Large intestine (tissue), 3 donors: ENCODE data around the gene DNM3. TPM values are rescaled to one million over a fixed set of nuclear protein-coding genes. Genes with fewer than 3 reads are reported as not detected.

ENCODE experiments used
- DNase-seq, 2 donors: peaks; one replicate each; pipeline versions ENCODE4 v3.0.0 to v3.0.0-alpha.2; 2013
- H3K27ac ChIP-seq: one replicate; pipeline ENCODE4 v1.5.1; 2013; ENCODE audit warnings: low read length
- H3K27me3 ChIP-seq: 2 replicates; pipeline ENCODE4 v1.6.1; 2013; ENCODE audit warnings: low read length; ENCODE audit not compliant: control insufficient read depth, insufficient read depth
- H3K36me3 ChIP-seq: 2 replicates; pipeline ENCODE4 v1.6.1; 2013; ENCODE audit warnings: low read length; ENCODE audit not compliant: control insufficient read depth, insufficient read depth
- H3K4me1 ChIP-seq: one replicate; pipeline ENCODE4 v1.6.1; 2013; ENCODE audit warnings: low read length; ENCODE audit not compliant: control insufficient read depth, insufficient read depth
- H3K4me3 ChIP-seq: one replicate; pipeline ENCODE4 v1.5.1; 2013; ENCODE audit warnings: low read length
- H3K9me3 ChIP-seq: one replicate; pipeline ENCODE4 v1.6.1; 2013; ENCODE audit warnings: mild to moderate bottlenecking, low read depth, low read length, moderate library complexity; ENCODE audit not compliant: control insufficient read depth
- WGBS: methylation state at CpG from one replicate; pipeline ENCODE4 v1.1.5; 2013; ENCODE audit warnings: low lambda C conversion rate; ENCODE audit not compliant: insufficient coverage; 5-methylcytosine and 5-hydroxymethylcytosine counted together
- polyA plus RNA-seq: library from polyadenylated mRNA; unstranded; fragments of 120-200 nt; gene quantifications from one replicate; pipeline ENCODE4 v1.2.1, GENCODE V29; 2013

Gene DNM3
- polyA plus RNA-seq, 1 donor, result 2.2 TPM

GRCh38 chr1:171913385-171913784 lies 72.1 kb downstream of the DNM3 start:
- H3K9me3 ChIP-seq, result no peaks in the 10 kb centered on the region
- no peaks in the 10 kb centered on the region for H3K36me3 ChIP-seq
- no peaks in the 10 kb centered on the region for H3K4me1 ChIP-seq
- no peak overlapping the region for H3K27ac ChIP-seq
- H3K4me3 ChIP-seq, result no peak overlapping the region
- WGBS, result no CpG with 5 or more reads among the region's 2 CpGs
- peak; percentile 47 to 78 for DNase-seq
- H3K27me3 ChIP-seq, result no peaks in the 10 kb centered on the region

GRCh38 chr1:171916315-171916771 lies 75.0 kb downstream of the DNM3 start:
- no peaks in the 10 kb centered on the region for H3K36me3 ChIP-seq
- H3K9me3 ChIP-seq, result no peaks in the 10 kb centered on the region
- no peak for DNase-seq
- H3K27ac ChIP-seq, result no peak overlapping the region
- H3K4me3 ChIP-seq, result no peak overlapping the region
- no peaks in the 10 kb centered on the region for H3K27me3 ChIP-seq
- peaks cover 4% of the 10 kb centered on the region for H3K4me1 ChIP-seq
- 53% methylated on average over 3 of the region's 3 CpGs for WGBS

- no CpG with 5 or more reads among the region's 1 CpG for WGBS
- H3K4me1 ChIP-seq, result peaks cover 4% of the 10 kb centered on the region
- H3K4me3 ChIP-seq, result no peak overlapping the region
- DNase-seq, result no peak
- H3K36me3 ChIP-seq, result no peaks in the 10 kb centered on the region
- no peak overlapping the region for H3K27ac ChIP-seq
- no peaks in the 10 kb centered on the region for H3K9me3 ChIP-seq
- H3K27me3 ChIP-seq, result no peaks in the 10 kb centered on the region
Observed at GRCh38 chr1:171917331-171917730, 76.0 kb downstream of the DNM3 start.

- WGBS, result 83% methylated on average over 2 of the region's 5 CpGs
- DNase-seq, result no peak
Observed at GRCh38 chr1:171919891-171920887, 78.9 kb downstream of the DNM3 start.

GRCh38 chr1:171922999-171923398 lies 81.7 kb downstream of the DNM3 start:
- Histone ChIP-seq H3K27ac (no peak overlapping the region), H3K4me1 (peaks cover 4% of the 10 kb centered on the region), H3K4me3 (no peak overlapping the region), H3K9me3 (no peaks in the 10 kb centered on the region), H3K27me3 (no peaks in the 10 kb centered on the region), H3K36me3 (no peaks in the 10 kb centered on the region)
- WGBS, result no CpG with 5 or more reads among the region's 2 CpGs
- DNase-seq, result no peak

More at GRCh38 chr1:171919891-171920887, 78.9 kb downstream of the DNM3 start:
- Histone ChIP-seq H3K27ac (no peak overlapping the region), H3K4me1 (peaks cover 4% of the 10 kb centered on the region), H3K27me3 (no peaks in the 10 kb centered on the region), H3K4me3 (no peak overlapping the region), H3K9me3 (no peaks in the 10 kb centered on the region), H3K36me3 (no peaks in the 10 kb centered on the region)

GRCh38 chr1:171929121-171929520 lies 87.8 kb downstream of the DNM3 start:
- Histone ChIP-seq H3K27me3 (peaks cover 2% of the 10 kb centered on the region), H3K4me3 (no peak overlapping the region), H3K4me1 (no peaks in the 10 kb centered on the region), H3K27ac (no peak overlapping the region), H3K36me3 (no peaks in the 10 kb centered on the region), H3K9me3 (no peaks in the 10 kb centered on the region)
- no CpG with 5 or more reads among the region's 2 CpGs for WGBS
- DNase-seq, result no peak

GRCh38 chr1:171931752-171932151 lies 90.5 kb downstream of the DNM3 start:
- DNase-seq, result no peak
- Histone ChIP-seq H3K4me1 (no peaks in the 10 kb centered on the region), H3K36me3 (no peaks in the 10 kb centered on the region), H3K27ac (no peak overlapping the region), H3K9me3 (no peaks in the 10 kb centered on the region), H3K27me3 (peaks cover 2% of the 10 kb centered on the region), H3K4me3 (no peak overlapping the region)

GRCh38 chr1:171934664-171935063 lies 93.4 kb downstream of the DNM3 start:
- Histone ChIP-seq H3K4me1 (peaks cover 2% of the 10 kb centered on the region), H3K27me3 (no peaks in the 10 kb centered on the region), H3K4me3 (no peak overlapping the region), H3K36me3 (no peaks in the 10 kb centered on the region), H3K9me3 (no peaks in the 10 kb centered on the region), H3K27ac (no peak overlapping the region)
- DNase-seq, result no peak
- 100% methylated on average over 1 of the region's 3 CpGs for WGBS

- 100% methylated on average over 2 of the region's 4 CpGs for WGBS
- no peak for DNase-seq
Observed at GRCh38 chr1:171935086-171935485, 93.8 kb downstream of the DNM3 start.

GRCh38 chr1:171935664-171936063 lies 94.4 kb downstream of the DNM3 start:
- H3K27ac ChIP-seq, result no peak overlapping the region
- no peaks in the 10 kb centered on the region for H3K9me3 ChIP-seq
- H3K4me1 ChIP-seq, result peaks cover 4% of the 10 kb centered on the region
- WGBS, result no CpG with 5 or more reads among the region's 1 CpG
- no peak for DNase-seq
- no peaks in the 10 kb centered on the region for H3K27me3 ChIP-seq
- H3K36me3 ChIP-seq, result no peaks in the 10 kb centered on the region
- no peak overlapping the region for H3K4me3 ChIP-seq

More at GRCh38 chr1:171935086-171935485, 93.8 kb downstream of the DNM3 start:
- Histone ChIP-seq H3K4me1 (peaks cover 4% of the 10 kb centered on the region), H3K27ac (no peak overlapping the region), H3K4me3 (no peak overlapping the region), H3K9me3 (no peaks in the 10 kb centered on the region), H3K27me3 (no peaks in the 10 kb centered on the region), H3K36me3 (no peaks in the 10 kb centered on the region)
